WTC11 (cell line): ENCODE data around the gene CNDP1.

Source experiments
- CREM ChIP-seq: sonication (generic); formaldehyde crosslinking; IDR thresholded peaks from 2 replicates; pipeline ENCODE4 v1.8.1; 2022; ENCODE audit warnings: mild to moderate bottlenecking, missing genetic modification reagents, moderate library complexity
- CTCF ChIP-seq: fragments of 200-600 bp; IDR thresholded peaks from 2 replicates; pipeline ENCODE4 v1.8.0; 2022; ENCODE audit warnings: antibody characterized with exemption

DNA sequence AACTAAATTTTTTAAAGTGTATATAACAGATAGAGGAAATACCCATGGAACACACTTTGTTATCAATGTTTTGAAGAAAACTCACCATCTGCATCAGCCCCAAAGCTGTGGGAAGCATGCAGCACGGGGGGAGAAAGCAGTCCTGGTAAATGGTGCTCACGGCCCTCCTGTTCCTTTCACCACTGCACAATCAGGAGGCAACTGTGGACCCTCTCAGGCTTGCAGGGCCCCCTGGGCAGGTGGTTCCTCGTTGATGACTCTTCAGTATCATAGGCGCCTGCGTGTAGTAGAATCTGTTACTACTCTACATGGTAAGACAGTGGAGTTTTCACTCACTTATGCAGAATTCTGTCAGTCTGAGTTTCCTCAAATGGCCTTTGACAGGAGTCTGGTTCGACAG lies 4.9 kb upstream of the CNDP1 start:
- TF ChIP-seq CTCF, result no peak
- no peak for TF ChIP-seq CREM (CRISPR knock-in tag)
